GM21423 (cell line): ENCODE measurements around the gene NRDC.
"Not testable (repeated sequence)": the region's sequence is repeated elsewhere in the genome, so short reads cannot be mapped to it uniquely, and the experiment has no call there.

ENCODE experiments used
- ATAC-seq: cut with Tn5 transposase; IDR thresholded peaks from one replicate; pipeline ENCODE4 v1.9.1; 2021; ENCODE audit warnings: mild to moderate bottlenecking, moderate library complexity; ENCODE audit not compliant: unreplicated experiment

Gene NRDC

DNA sequence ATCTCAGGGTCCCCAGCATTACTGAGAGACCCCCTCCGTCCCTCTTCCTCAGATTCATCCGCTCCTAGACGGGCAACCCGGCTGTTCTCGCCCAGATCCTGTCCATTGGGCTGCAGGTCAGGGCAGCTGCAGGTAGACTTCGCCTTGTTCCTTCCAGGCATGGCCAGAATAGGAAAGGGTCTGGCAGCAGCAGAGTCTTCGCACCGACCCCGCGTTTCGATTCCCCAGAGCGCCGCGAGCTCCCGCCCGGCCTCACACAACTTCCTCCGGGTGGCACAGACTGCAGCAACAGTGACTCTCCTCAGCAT, 265 bp downstream of the NRDC start:
- ATAC-seq: no peak

GRCh38 chr1:51877434-51878307, 856 bp downstream of the NRDC start:
- no peak for ATAC-seq

DNA sequence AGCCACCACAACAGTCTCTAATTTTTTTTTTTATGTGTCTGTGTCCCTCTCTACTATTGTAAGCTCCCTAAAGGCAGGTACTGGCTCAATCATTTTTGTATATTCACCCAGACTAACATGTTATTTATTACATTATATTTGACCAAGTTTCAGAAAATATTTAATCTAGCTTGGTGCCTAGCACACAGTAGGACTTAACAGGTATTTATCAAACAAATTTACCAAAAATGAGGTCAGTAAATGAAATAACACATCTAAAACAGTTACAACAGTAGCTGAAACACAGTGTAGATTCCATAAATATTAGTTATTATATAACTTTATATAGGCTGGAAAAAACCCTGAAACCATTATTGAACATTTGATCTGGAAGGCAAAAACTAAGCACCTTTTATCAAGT, 2.7 kb downstream of the NRDC start:
- ATAC-seq: no peak

GRCh38 chr1:51875291-51875772, 3.2 kb downstream of the NRDC start:
- ATAC-seq: no peak

GRCh38 chr1:51873270-51873669, 5.3 kb downstream of the NRDC start:
- ATAC-seq: not testable (repeated sequence)

DNA sequence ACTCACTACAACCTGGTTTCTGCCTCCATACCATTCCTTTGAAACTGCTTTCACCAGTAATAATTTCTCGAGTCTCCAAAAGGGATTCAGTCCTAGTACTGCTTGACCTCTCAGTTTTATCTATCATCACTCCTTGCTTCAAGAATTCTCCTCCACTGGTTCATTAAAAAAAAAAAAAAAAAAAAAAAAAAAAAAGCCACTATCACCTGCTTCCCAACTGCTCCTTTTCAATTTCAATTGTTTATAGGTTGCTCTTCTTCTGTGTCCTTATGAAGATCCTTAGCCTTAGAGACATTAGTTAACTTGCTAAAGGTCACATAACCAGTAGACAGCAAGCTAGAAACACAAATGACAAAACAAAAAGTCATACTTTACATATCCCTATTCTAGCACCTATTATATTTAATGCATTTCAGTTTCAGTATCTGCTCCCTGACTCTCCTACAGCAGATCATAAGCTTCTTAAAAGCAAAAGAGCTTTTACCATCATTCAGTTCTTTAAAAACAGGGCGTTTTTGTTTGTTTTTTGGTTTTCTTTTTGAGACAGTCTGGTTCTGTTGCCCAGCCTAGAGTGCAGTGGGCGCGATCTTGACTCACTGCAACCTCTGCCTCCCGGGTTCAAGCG, 7.1 kb downstream of the NRDC start:
- no peak for ATAC-seq

DNA sequence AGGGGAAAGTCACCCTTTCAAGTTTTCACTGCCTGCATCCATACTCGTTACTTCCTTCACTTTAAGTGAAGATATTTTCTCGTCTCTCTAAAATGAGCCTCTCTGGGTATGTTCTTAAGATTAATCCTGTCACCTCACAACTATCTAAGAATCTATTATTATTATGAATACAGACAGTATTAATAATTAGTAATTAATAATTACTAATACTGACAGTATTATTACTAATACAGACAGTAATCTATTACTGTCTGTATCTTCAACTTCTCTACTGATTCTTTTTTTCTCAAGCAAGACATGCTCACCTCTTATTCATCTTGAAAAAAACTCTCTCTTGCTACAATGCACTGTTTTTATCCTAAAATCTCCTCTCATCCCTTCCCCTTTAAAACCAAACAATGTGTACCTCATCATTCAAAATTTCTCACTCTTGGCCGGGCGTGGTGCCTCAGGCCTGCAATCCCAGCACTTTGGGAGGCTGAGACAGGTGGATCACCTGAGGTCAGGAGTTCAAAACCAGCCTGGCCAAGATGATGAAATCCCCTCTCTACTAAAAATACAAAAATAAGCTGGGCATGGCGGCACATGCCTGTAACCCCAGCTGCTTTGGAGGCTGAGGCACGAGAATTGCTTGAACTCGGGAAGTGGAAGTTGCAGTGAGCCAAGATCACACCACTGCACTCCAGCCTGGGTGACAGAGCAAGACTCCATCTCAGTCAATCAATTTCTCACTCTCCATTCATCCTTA, 7.8 kb downstream of the NRDC start:
- ATAC-seq: no peak

DNA sequence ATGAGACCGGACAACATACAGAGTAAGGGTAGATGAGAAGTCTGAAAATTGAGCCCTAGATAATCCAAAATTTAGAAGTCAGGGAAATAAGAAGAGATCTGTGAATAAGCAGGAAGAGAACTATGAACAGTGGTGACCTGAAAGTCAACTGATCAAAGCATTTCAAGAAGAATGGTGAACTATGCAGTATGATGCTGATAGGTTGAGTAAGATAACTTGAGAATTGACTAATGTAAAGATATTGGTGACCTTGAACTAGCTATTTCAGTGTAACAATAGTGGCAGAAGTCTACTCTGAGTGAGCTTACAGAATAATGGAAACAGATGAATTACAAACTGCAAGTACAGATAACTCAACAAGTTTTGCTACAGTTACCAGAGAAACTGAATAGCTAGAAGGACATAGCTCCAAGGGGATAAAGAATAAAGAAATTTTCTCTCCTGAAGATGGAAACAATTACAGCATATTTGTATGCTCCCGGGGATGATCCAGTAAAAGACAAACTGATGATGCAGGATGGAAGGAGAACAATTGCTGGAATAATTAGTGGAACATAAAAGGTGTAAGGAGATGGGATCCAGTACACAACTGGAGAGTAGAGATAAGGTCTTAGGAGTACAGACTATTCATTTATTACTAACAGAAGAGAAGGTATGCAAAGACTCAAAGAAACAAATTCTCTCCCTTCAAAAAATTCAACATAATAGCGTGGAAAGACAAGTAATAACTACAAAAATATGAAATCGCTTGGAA, 10.9 kb downstream of the NRDC start:
- ATAC-seq: no peak

DNA sequence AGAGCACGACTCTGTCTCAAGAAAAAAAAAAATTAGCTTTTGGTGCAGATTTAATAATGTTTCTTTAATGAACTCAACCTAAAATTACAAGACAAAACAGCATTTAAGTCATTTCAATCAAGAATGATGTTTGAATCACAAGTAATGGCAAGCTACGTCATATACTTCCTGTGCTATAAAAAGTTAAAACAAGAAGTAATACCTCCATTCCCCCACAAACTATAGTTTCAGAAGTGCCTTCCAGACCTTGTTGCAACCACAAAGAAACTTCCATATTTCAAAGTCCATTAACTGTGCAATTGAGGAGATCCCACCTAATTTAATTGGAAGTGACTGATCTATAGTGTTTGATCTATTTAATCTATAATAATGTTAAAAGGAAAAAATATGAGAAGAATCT, 15.1 kb downstream of the NRDC start:
- ATAC-seq: peak; percentile 76

DNA sequence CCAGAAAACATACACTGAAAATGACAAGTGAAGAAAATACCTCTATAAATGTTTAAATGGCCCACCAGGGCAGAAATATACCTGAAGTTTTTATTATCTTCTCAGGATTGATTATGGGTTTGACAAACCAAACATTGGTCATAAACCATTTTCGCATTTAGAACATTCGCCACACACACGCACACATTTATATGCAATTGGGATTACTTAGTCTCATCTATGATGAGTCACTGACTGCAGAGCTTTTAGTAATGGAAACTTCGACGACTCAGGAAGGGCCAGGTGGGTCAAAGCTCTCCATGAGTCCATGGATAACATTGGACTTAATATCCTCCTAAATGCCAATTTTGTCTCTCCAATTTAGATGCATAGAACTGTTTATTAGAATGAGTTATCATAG, 16.9 kb downstream of the NRDC start:
- ATAC-seq: no peak

DNA sequence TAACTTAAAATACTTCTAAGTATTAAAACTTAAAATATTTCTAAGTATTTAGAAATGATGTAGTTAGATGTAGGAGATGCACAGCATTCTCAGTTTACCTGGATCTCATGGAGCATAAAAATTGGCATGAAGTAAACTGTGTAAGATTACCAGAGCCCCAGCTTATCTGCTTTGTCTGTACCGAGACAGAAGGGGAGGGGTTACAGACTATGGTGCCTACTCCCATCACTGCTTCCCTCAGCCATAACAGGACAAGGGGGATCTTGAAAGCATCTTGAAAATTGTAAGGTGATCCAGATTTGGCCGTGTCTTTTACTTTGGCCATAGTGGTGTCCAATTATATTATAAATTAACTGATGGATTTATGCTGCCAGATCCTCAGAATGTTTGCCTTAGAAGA, 18.8 kb downstream of the NRDC start:
- no peak for ATAC-seq

- no peak for ATAC-seq
Observed at GRCh38 chr1:51859333-51859732, 19.2 kb downstream of the NRDC start.

DNA sequence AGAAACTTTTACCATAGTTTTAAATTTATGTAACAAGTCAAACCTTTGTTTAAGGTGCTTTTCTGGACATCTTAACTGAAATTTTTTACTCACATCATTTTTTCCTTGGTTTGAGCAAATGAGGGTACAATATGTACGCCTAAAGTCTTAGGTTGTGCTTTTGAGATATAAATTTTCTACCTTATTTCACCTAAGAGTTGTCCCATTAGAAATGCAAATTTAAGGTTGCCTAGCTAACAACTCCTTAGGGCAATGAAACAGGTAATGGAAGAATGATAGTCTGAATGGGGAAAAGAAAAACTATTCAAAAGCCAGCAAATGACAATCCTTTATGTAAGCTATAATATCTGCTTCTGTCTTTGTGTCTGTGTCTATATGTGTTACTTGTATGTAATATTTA, 19.6 kb downstream of the NRDC start:
- no peak for ATAC-seq

GRCh38 chr1:51856745-51857144, 21.8 kb downstream of the NRDC start:
- ATAC-seq: no peak

- no peak for ATAC-seq
Observed at GRCh38 chr1:51855624-51856023, 22.9 kb downstream of the NRDC start.

GRCh38 chr1:51853360-51853759, 25.2 kb downstream of the NRDC start:
- no peak for ATAC-seq

- no peak for ATAC-seq
Observed at GRCh38 chr1:51851882-51852396, 26.6 kb downstream of the NRDC start.

GRCh38 chr1:51850420-51851223, 27.9 kb downstream of the NRDC start:
- ATAC-seq: no peak

- no peak for ATAC-seq
Observed at GRCh38 chr1:51847294-51847920, 31.1 kb downstream of the NRDC start.

- ATAC-seq: no peak
Observed at GRCh38 chr1:51843948-51844347, 34.6 kb downstream of the NRDC start.
